ENCODE measurements around the gene DHRS13. TPM values are rescaled to one million over a fixed set of nuclear protein-coding genes. Genes with fewer than 3 reads are reported as not detected.
"Not testable (repeated sequence)": the region's sequence is repeated elsewhere in the genome, so short reads cannot be mapped to it uniquely, and the experiment has no call there.

Gene DHRS13
- polyA plus RNA-seq, 12 donors = 2.1 to 4.9 (median 3.6) TPM; not detected in 2

DNA sequence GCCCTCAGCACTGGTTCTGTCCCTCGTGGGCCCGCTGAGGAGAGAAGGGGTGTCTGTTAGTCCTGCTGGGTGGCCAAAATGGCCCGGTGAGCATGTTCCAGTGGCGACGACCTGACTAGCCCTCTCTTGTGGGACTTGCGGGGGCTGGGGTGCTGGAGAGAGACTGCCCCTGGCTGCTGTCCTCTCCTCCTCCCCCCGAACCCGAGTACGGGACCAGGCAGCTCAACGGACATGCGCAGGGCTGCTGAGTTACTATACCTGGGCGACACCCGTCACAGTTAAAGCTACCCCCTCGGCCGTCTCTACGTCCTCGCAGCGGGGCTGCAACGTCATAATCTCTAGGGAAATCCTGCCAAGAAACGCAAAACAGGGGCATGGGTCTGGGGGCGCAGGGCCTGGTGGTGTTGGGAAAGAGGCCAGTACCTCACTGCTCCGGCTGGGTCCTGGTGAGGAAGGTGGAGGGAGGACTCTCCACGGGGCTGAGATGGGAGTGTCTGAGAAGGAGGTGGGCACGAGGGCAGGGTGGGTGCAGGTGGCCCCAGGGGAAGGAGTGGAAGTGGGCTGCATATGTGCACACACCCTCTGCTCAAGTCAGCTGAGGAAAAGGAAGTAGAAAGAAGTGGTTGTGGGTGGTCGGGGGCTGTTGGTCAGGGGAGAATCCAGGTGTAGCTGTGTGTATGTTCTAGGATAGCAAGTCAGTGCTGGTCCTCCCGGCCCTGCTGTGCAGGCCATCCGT is 18.7 kb downstream of the DHRS13 start:
- no peak for DNase-seq

DNA sequence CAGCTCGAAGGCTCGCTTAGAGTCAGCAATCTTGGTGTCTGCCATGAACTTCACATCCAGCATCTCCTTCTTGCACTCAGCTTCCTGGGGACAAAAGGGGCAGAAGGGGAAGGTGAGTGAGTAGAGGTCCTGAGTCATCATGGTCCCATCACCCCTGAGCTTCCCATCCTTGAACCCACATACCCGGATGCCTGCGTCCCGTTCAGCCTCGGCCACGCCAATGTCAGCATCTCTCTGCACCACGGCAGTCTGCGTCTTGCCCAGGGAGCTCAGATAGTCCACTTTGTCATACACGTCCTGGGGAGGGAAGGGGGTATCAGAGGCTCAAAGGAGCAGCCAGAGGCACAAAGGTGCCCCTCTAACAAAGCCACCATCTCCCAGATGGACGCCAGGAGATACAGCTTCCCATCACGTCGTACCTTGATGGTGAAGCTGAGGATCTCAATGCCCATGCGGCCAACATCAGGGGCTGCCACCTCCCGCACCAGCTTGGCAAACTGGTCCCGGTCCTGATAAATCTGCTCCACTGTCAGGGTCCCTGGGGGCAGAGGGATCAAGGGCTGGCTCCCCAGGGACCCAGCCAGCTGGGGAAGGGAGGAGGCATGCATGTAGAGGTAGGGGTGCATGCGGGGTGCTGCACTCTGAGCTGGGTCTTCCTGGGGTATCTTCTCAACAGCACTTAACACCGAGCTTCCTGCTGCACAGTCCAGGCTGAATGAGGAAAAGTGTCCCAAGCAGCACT is 20.6 kb downstream of the DHRS13 start:
- DNase-seq = no peak

DNA sequence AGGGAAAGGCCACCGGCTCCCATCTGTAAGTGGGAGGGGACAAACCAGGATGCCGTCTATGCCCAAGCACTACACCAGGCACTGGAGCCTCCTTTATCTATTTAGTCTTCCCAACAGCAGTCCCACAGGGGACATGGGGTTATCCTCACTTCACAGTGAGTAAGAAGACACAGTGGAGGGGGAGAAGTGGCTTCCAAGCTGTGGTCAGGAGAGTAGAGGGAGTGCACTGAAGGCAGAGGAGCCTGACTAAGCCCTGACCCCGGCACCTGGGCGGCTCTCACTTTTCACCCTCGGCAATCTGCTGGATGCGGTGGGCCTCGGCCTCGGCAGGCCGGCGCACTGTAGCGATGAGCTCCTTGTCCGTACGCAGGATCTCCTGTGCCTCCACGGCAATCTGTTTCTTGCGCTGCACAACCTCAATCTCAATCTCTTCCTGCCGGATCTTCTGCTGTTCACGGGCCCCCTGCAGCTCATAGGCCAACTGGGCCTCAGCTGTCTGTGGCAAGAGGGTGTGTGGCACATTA is 21.3 kb downstream of the DHRS13 start:
- DNase-seq = no peak

DNA sequence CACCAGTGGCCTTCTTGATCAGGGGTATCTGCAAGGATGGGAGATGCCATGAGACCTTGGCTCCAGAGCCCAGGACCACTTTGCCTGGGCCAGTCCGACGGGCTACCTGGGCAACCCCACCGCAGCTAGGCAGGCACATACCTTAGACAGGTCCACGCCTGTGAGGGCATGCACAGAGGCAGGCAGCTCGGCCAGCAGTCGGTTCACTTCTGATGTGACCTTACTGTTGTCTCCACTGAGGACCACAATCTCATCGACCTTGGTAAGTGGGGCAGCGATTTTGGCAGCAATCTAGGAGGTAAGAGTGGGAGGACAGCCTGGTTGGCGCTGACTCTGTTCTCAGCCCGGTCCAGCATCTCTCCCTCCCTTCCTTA is 22.3 kb downstream of the DHRS13 start:
- no peak for DNase-seq

DNA sequence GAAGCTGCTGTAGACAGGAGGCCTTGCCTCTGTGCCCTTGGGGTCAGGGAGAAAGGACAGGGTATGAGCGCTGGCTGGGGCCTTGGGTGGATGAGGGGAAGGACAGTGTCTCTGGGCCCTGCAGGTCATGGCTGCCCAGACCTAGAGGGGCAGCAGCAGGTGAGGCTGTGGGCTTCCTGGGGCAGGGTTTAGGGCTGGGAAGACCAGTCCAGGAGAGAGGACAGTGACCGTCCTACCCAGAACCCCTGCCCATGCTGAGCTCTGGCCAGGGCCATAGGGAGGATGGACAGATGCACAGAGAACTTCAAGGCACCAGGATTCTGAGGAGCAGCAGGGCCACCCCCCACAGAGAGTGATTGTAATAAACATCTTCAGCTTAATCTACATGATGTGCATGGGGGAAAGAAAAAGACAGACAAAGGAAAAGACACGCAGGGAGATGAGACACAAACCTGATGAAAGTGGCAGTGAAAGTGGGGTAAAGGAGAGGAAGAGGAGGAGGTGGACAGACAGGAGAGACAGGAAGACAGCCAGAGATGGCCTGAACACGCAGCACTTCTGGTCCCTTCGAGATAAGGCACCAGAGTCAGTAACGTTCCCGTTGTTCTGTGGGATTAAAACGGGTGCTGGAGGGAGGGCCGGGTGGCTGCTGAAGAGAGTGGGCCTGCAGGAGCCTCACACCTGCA is 22.9 kb downstream of the DHRS13 start:
- no peak for DNase-seq

DNA sequence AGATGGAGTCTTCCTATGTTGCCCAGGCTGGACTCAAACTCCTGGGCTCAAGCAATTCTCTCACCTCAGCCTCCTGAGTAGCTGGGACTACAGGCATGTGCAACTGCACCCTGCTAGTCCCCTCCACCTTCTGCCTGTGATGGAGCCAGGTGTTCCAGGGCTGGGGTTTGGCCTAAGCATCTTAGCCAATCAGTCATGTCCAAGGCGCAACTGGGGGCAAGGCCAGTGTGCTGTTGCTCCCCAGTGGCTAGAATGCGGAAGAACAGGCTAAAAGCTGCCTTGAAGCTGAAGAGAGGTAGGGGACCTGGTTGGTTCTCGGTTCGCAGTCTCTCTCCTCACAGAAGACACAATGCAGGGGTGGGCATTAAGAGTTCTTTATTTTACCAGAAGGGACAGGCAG is 23.9 kb downstream of the DHRS13 start:
- no peak for DNase-seq

DNA sequence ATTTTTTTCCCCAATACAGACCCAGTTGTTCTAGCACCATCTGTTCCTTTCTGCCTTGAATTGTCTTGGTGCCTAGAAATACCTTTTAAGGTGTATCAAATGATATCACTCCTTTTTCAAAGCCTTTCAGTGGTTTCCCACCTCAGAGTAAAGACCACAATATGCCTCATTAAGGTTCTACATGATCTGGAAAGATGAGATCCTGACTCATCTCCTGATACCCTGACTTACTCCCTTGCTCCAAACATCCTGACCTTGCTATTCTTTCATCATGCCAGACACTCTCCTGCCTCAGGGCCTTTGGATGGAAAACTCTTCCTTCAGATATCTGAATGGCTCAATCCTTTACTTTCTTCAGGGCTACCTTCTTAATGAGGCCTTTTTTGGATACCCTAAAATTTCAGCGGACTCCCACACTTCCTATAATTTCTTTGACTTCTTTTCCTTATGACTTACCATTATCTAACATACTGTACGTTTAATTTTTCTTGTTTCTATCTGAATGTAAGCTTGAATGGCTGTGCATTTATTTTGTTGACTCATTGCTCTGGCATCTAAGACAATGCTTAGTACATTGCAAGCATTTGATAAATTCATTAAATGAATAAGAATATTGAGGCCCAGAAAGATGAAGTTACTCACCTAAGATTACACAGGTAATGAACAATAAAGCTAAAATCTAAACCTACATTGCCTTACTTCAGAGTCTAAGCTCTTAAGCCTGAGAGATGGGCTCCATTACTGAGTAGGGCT is 24.5 kb downstream of the DHRS13 start:
- DNase-seq = no peak

DNA sequence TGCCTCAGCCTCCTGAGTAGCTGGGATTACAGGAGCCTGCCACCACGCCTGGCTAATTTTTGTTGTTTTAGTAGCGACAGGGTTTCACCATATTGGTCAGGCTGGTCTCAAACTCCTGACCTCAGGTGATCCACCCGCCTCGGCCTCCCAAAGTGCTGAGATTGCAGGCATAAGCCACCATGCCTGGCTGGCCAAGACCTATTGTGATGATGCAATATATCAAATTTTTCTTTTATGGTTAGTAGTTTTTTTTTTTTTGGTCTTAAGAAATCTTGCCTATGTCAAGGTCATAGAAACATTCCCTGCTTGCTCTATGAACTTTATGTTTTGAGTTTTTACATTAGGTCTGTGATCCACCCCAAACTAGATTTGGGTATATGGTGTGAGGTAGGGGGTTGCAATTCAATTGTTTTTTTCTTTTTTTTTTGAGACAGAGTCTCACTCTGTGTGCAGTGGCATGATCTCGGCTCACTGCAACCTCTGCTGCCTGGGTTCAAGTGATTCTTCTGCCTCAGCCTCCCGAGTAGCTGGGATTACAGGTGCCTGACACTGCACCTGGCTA is 25.6 kb downstream of the DHRS13 start:
- DNase-seq = not testable (repeated sequence)

GRCh38 chr17:28875848-28876550 is 26.9 kb downstream of the DHRS13 start:
- no peak for DNase-seq

DNA sequence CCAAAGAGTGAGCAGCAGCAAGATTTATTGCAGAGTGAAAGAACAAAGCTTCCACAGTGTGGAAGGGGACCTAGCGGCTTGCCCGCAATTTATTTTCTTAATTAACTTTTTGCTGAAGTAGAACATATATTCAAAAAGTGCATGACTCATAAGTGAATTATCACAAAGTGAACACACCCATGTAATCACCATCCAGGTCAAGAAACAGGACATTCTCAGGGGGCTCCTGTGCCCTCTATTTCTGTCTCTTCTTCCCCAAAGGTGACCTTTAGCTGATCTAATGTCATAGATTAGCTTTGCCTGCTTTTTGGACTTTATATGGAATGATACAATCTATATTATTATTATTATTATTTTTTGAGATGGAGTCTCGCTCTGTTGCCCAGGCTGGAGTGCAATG is 28.1 kb downstream of the DHRS13 start:
- DNase-seq = no peak

DNA sequence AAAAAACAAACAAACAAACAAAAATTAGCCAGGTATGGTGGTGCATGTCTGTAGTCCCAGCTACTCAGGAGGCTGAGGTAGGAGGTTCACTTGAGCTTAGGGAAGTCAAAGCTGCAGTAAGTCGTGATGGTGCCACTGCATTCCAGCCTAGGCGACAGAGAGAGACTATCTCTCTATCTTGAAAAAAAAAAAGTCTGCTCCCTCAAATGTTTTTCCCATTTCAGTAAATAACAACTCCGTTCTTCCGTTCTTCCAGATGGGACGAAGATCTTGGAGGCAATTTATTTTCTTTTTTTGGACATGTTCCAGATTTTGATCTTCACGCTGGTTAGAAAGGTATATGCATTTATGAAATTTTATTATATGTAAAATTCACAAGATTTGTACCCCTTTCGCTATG is 29.0 kb downstream of the DHRS13 start:
- DNase-seq = no peak

DNA sequence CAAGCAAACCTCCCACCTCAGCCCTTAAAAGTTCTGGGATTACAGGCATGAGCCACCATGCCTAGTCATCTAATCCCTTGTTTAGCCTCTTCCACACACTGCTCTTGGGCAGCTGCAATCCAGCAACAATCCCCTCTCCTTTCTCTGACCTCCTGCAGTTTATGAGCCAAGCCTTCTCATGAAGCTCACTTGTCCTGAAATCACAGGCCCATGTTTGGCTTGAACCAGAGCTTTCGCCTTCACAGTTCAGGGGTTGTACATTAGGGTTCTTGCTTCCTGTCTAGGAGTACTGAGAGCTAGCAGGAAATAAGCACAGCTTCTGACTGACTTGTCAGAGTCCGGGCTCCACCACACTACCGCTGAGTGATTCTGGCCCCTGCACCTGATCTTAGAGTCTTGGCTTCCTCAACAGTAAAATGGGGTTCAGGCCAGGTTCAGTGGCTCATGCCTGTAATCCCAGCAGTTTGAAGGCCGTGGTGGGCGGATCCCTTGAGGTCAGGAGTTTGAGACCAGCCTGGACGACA is 31.8 kb downstream of the DHRS13 start:
- no peak for DNase-seq

DNA sequence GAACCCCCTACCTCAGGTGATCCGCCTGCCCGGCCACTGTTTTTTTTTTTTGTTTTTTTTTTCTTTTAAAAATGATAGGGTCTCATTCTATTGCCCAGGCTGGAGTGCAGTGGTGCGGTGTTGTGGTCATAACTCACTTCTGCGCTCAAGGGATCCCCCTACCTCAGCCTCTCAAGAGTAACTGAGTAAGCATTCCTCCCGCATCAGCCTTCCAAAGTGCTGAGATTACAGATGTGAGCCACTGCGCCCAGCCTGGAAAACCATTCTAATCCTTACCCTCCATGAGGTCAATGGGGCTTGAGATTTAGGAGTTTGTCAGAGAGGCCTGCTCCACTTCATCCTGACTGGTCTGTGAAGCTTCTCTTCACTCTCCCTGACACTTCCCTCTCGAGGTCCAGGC is 35.6 kb downstream of the DHRS13 start:
- no peak for DNase-seq

- no peak for DNase-seq
Observed at GRCh38 chr17:28865946-28866752, 36.7 kb downstream of the DHRS13 start.

GRCh38 chr17:28864991-28865849 is 37.7 kb downstream of the DHRS13 start:
- DNase-seq = no peak

- no peak for DNase-seq
Observed at GRCh38 chr17:28863953-28864352, 38.9 kb downstream of the DHRS13 start.

GRCh38 chr17:28862561-28862960 is 40.3 kb downstream of the DHRS13 start:
- no peak for DNase-seq

DNA sequence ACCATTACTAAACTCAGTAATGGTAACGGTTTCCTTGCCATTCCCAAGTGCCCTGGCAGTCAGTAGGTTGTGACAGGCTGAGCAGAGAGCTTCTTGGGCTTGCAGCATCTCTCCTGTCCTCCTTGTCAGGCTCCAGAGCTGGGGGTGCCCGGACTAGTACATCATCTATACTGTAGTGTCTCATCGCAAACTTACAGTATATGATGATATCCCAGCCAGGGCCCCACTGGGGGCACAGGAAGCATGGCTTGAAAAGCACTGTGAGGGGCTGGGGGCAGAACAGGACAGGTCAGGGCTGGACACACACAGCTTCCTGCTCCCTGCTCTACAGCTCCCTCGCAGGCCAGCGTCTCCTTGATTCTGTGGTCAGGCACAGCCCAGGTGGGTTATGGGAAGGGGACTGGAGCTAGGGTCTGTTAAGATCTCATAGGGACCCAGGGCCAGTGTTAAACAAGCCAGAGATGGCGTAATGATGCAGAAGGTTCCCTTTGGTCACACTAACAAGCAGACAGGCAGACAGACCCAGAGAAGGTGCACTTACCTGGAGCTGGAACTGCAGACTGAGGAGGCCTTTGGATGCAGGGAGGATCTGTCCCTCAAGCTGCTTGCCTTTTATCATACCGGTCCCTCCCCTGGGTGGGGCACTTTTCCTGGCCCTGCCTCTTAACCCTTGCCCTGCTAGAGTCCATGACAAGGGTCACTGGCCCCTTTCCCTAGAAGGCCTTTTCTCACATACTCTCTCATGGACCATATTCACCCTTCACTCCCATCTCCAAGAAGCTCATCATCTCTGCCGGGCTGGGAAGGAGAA is 41.3 kb downstream of the DHRS13 start:
- DNase-seq = no peak

All from muscle of arm (tissue), 12 donors.